ENCODE results near the gene ARID5A. TPM values are rescaled to one million over a fixed set of nuclear protein-coding genes. Genes with fewer than 3 reads are reported as not detected.
A peak's percentile ranks its signal among the peaks of the same experiment; 100 is the strongest.

The ARID5A gene
- total RNA-seq, 1 experiment from 2014 or later = 3.3 TPM

GRCh38 chr2:96574364-96574763 lies 37.8 kb downstream of the ARID5A start:
- peak in 1 of 2 experiments; percentile 4 for TF ChIP-seq CTCF (IDR thresholded peaks at IDR 0.05; ENCODE audit: insufficient read depth in 1 of 2, low read depth in 1 of 2, low read length in 1 of 2, severe bottlenecking in 1 of 2, unreplicated experiment in 1 of 2)
- H3K9me3 Mint-ChIP-seq (ENCODE audit: unreplicated experiment) = no peaks in the 10 kb centered on the region
- H3K4me1 Mint-ChIP-seq (ENCODE audit: low read depth, unreplicated experiment) = no peaks in the 10 kb centered on the region
- ChIA-PET POLR2A (no interaction called here), CTCF (no interaction called here)
- no peaks in the 10 kb centered on the region for H3K36me3 Mint-ChIP-seq (ENCODE audit: insufficient read depth, unreplicated experiment)
- no peak overlapping the region for H3K4me3 Mint-ChIP-seq (ENCODE audit: unreplicated experiment)
- no peaks in the 10 kb centered on the region for H3K36me3 ChIP-seq (ENCODE audit: control insufficient read depth, insufficient read depth, low read length)
- DNase-seq = no peak
- H3K27me3 ChIP-seq (replicated peaks; ENCODE audit: control insufficient read depth, insufficient read depth, low read length) = no peaks in the 10 kb centered on the region
- no peaks in the 10 kb centered on the region for H3K9me3 ChIP-seq
- intact Hi-C loops (cut with micrococcal nuclease; ENCODE audit: unreplicated experiment) = no loop called here
- BruUV-seq (replicated peaks) = no TSS peak
- H3K27me3 Mint-ChIP-seq (ENCODE audit: insufficient read depth, unreplicated experiment) = no peaks in the 10 kb centered on the region
- 0 out of 2 replicates have a peak, but pooled peaks cover 5% of the 10 kb centered on the region for H3K4me1 ChIP-seq
- no peak overlapping the region for H3K27ac Mint-ChIP-seq (ENCODE audit: unreplicated experiment)
- H3K4me3 ChIP-seq (ENCODE audit: low read depth, low read length) = no peak overlapping the region

DNA sequence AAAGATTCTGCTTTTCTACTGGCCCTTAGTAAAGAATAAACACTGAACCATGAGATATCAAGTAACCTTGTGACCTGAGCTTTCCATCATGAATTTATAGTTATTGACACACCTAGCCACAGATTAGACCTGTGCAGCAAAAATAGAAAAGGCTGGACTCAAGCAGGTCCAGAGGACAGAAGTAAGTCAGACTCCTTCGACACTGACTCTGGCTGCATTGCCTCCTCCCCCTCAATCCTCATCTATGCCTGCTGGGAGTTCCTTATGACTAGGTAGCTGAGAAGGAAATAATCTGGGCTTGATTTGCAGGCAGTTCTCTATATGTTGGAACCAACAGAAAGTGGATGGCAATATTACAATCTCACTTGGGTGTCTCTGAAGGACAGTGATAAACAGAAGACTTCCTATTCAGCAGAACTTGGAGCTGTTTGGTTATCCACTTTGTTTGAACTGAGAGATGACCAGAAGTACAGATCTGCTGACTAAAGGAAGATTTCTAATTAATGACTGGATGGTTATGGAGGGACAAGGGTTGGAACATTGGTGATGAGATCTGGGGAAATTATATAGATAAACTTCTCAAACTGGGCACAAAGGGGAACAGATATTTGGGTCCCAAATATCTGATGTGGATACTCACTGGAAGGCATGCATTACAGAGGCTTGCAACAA lies 39.4 kb downstream of the ARID5A start:
- TF ChIP-seq CTCF (IDR thresholded peaks at IDR 0.05; ENCODE audit: insufficient read depth in 1 of 2, low read depth in 1 of 2, low read length in 1 of 2, severe bottlenecking in 1 of 2, unreplicated experiment in 1 of 2) = no peak
- ChIA-PET POLR2A (no interaction called here), CTCF (interaction anchor here (0.9 kb wide), 1 partner anchor 22 kb away, joined by 4 read pairs; no protein-coding TSS in a partner anchor)
- H3K36me3 Mint-ChIP-seq (ENCODE audit: insufficient read depth, unreplicated experiment) = no peaks in the 10 kb centered on the region
- Histone ChIP-seq H3K36me3 (ENCODE audit: control insufficient read depth, insufficient read depth, low read length) (no peaks in the 10 kb centered on the region), H3K4me1 (0 out of 2 replicates have a peak, but pooled peaks cover 5% of the 10 kb centered on the region), H3K27me3 (replicated peaks; ENCODE audit: control insufficient read depth, insufficient read depth, low read length) (no peaks in the 10 kb centered on the region), H3K4me3 (ENCODE audit: low read depth, low read length) (no peak overlapping the region), H3K9me3 (no peaks in the 10 kb centered on the region)
- H3K4me1 Mint-ChIP-seq (ENCODE audit: low read depth, unreplicated experiment) = no peaks in the 10 kb centered on the region
- no TSS peak for BruUV-seq (replicated peaks)
- H3K9me3 Mint-ChIP-seq (ENCODE audit: unreplicated experiment) = no peaks in the 10 kb centered on the region
- intact Hi-C loops (cut with micrococcal nuclease; ENCODE audit: unreplicated experiment) = no loop called here
- DNase-seq = no peak
- H3K27me3 Mint-ChIP-seq (ENCODE audit: insufficient read depth, unreplicated experiment) = no peaks in the 10 kb centered on the region
- H3K4me3 Mint-ChIP-seq (ENCODE audit: unreplicated experiment) = no peak overlapping the region
- no peak overlapping the region for H3K27ac Mint-ChIP-seq (ENCODE audit: unreplicated experiment)

GRCh38 chr2:96577501-96577900 lies 40.9 kb downstream of the ARID5A start:
- H3K4me1 Mint-ChIP-seq (ENCODE audit: low read depth, unreplicated experiment) = no peaks in the 10 kb centered on the region
- Histone ChIP-seq H3K9me3 (no peaks in the 10 kb centered on the region), H3K36me3 (ENCODE audit: control insufficient read depth, insufficient read depth, low read length) (no peaks in the 10 kb centered on the region), H3K27me3 (replicated peaks; ENCODE audit: control insufficient read depth, insufficient read depth, low read length) (no peaks in the 10 kb centered on the region), H3K4me1 (0 out of 2 replicates have a peak, but pooled peaks cover 5% of the 10 kb centered on the region), H3K4me3 (ENCODE audit: low read depth, low read length) (no peak overlapping the region)
- POLR2A ChIA-PET = interaction anchor here (0.6 kb wide), 1 partner anchor 11 kb away, joined by 3 read pairs; no protein-coding TSS in a partner anchor
- no peaks in the 10 kb centered on the region for H3K27me3 Mint-ChIP-seq (ENCODE audit: insufficient read depth, unreplicated experiment)
- H3K9me3 Mint-ChIP-seq (ENCODE audit: unreplicated experiment) = no peaks in the 10 kb centered on the region
- intact Hi-C loops (cut with micrococcal nuclease; ENCODE audit: unreplicated experiment) = no loop called here
- H3K27ac Mint-ChIP-seq (ENCODE audit: unreplicated experiment) = no peak overlapping the region
- no peak for DNase-seq
- no peak for TF ChIP-seq CTCF (IDR thresholded peaks at IDR 0.05; ENCODE audit: insufficient read depth in 1 of 2, low read depth in 1 of 2, low read length in 1 of 2, severe bottlenecking in 1 of 2, unreplicated experiment in 1 of 2)
- H3K36me3 Mint-ChIP-seq (ENCODE audit: insufficient read depth, unreplicated experiment) = no peaks in the 10 kb centered on the region
- H3K4me3 Mint-ChIP-seq (ENCODE audit: unreplicated experiment) = no peak overlapping the region
- CTCF ChIA-PET = no interaction called here
- BruUV-seq (replicated peaks) = no TSS peak
